Spleen (tissue), 11 donors: ENCODE measurements around the gene MOB2. TPM values are rescaled to one million over a fixed set of nuclear protein-coding genes. Genes with fewer than 3 reads are reported as not detected.

Experiments used
- DNase-seq: peaks from one replicate; pipeline ENCODE4 v3.0.0-alpha.2; 2020
- H3K27ac ChIP-seq, 8 donors: fragments of 200-600 bp; sonication (generic) in 7 of 8; 1 replicate in 4 of 8; 2 replicates in 4 of 8; pipeline versions ENCODE4 v1.5.0 to v1.8.0; 2016 to 2021; ENCODE audit warnings: inconsistent platforms in 4 of 8, mild to moderate bottlenecking in 4 of 8, moderate library complexity in 1 of 8
- H3K27me3 ChIP-seq, 7 donors: fragments of 200-600 bp; sonication (generic) in 6 of 7; replicated peaks in 1 of 7; 1 replicate in 4 of 7; 2 replicates in 3 of 7; pipeline versions ENCODE4 v1.5.0 to v1.8.0; 2016 to 2021; ENCODE audit warnings: inconsistent platforms in 3 of 7, mild to moderate bottlenecking in 1 of 7
- H3K36me3 ChIP-seq, 6 donors: fragments of 200-600 bp; sonication (generic) in 5 of 6; 1 replicate in 4 of 6; 2 replicates in 2 of 6; pipeline versions ENCODE4 v1.5.0 to v1.8.0; 2016 to 2021; ENCODE audit warnings: inconsistent platforms in 2 of 6
- H3K4me1 ChIP-seq, 6 donors: fragments of 200-600 bp; sonication (generic) in 5 of 6; 1 replicate in 3 of 6; 2 replicates in 3 of 6; pipeline versions ENCODE4 v1.5.0 to v1.8.0; 2016 to 2021; ENCODE audit warnings: inconsistent platforms in 3 of 6
- H3K4me3 ChIP-seq, 8 donors: fragments of 200-600 bp; sonication (generic) in 7 of 8; 1 replicate in 4 of 8; 2 replicates in 4 of 8; pipeline versions ENCODE4 v1.5.0 to v1.8.0; 2016 to 2021; ENCODE audit warnings: inconsistent platforms in 4 of 8, mild to moderate bottlenecking in 4 of 8, moderate library complexity in 2 of 8
- H3K9me3 ChIP-seq, 8 donors: fragments of 200-600 bp; sonication (generic) in 7 of 8; 1 replicate in 4 of 8; 2 replicates in 4 of 8; pipeline versions ENCODE4 v1.5.0 to v1.8.0; 2016 to 2021; ENCODE audit warnings: inconsistent platforms in 4 of 8
- POLR2A ChIP-seq, 3 donors: fragments of 450-650 bp; IDR thresholded peaks; one replicate each; pipeline ENCODE4 v1.5.1; 2017; ENCODE audit warnings: antibody characterized with exemption in 3 of 3, mild to moderate bottlenecking in 1 of 3
- POLR2AphosphoS5 ChIP-seq, 3 donors: sonication (generic); formaldehyde crosslinking; IDR thresholded peaks; one replicate each; pipeline ENCODE4 v1.5.1; 2017; ENCODE audit warnings: antibody characterized with exemption in 3 of 3
- WGBS, 5 donors: extraction: QIAGEN DNeasy Blood & Tissue Kit in 3 of 5; methylation state at CpG; one replicate each; pipeline versions ENCODE4 v1.1.5 to v1.1.7; 2013 to 2018; 5-methylcytosine and 5-hydroxymethylcytosine counted together
- intact Hi-C: fragments of 100-400 bp; cut with DNase I; formaldehyde crosslinking; loops from one replicate; pipeline ENCODE4 v1.15.0; 2023; ENCODE audit warnings: low total_unique reads
- polyA plus RNA-seq, 3 donors: library from polyadenylated mRNA; stranded (reverse); fragments of 200-250 nt; gene quantifications; one replicate each; pipeline ENCODE4 v1.2.1, GENCODE V29; 2013
- total RNA-seq, 7 donors: library from RNA; depleted of rRNA in 3 of 7; stranded (reverse); fragments of >200 nt in 3 of 7; fragmentation: NEBNext Ultra II Directional in 4 of 7; extraction: Animal tissue kit (Norgen Biotek cat#: 25700) in 4 of 7; gene quantifications; one replicate each; pipeline versions ENCODE4 v1.1.0 to v1.2.1, GENCODE V29; 2016 to 2021
- TF ChIP-seq, protein P1 (sequence below), 11 experiments: fragments of 200-600 bp in 7 of 11; fragments of 450-650 bp in 4 of 11; sonication (generic) in 4 of 11; IDR thresholded peaks in 8 of 11; conservative IDR thresholded peaks in 3 of 11; 1 replicate in 7 of 11; 2 replicates in 4 of 11; pipeline versions ENCODE4 v1.4.0 to v1.8.0; 2016 to 2021; ENCODE audit warnings: antibody characterized with exemption in 11 of 11, inconsistent platforms in 4 of 11, mild to moderate bottlenecking in 1 of 11
- donor health status: healthy with polysubstance abuse.
- donor health status: DM: no; HTN: no; CAD: no; lungs with moderate emphysema.
- donor health status: DM: no; HTN: no; CAD: no.
- donor health status: Bipolar disorder and iron deficiency.
- donor health status: healthy.
- donor health status: DM: no; HTN: no; CAD: no.
- donor health status: DM: yes; HTN: yes; CAD: no.

The MOB2 gene
- total and polyA plus RNA-seq, 10 donors = 28.1 to 51.5 (median 41.5) TPM

DNA sequence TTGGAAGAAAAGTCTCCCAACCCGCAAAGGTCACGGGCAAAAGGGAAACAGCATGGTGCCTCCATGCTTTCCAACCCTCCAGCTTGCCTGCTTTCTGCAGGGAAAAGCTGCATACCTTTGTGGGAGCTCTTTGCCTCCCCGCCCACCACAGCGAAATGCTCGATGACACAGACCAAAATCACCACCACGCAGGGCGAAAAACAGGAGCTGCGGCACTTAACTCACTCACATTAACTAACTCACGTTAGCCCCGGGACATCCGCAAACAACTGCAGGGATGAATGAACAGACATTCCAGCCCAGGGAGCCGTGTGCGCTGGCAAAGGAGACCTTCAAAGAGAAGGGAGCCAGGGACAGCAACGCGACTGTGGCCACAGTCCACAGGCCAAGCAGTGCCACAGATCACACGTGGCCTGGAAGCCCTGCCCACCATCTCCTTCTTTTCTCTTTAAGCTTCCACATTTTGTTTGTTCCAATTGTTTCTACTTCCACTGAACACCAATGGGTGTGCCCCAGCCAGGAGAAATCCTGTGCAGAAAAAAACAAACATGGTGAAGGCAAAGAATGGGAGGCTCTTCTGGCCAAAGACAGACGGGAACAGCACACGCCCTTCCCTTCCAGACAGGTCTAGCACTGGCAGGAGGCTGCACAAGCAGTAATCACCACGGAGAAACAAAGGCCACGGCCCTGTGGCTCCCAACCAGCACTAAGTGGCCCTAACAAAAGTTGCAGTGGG lies 46.2 kb upstream of the MOB2 start:
- no peak overlapping the region for H3K4me3 ChIP-seq
- DNase-seq = no peak
- H3K27ac ChIP-seq = peak overlapping the region in 4 of 8 donors; percentile 8 to 56 (median 24)
- intact Hi-C loops = no loop called here
- H3K4me1 ChIP-seq = peaks cover 13 to 97% (median 75%) of the 10 kb centered on the region in 6 donors
- TF ChIP-seq POLR2A (IDR thresholded peaks at IDR 0.05) = no peak
- TF ChIP-seq, protein P1, sequence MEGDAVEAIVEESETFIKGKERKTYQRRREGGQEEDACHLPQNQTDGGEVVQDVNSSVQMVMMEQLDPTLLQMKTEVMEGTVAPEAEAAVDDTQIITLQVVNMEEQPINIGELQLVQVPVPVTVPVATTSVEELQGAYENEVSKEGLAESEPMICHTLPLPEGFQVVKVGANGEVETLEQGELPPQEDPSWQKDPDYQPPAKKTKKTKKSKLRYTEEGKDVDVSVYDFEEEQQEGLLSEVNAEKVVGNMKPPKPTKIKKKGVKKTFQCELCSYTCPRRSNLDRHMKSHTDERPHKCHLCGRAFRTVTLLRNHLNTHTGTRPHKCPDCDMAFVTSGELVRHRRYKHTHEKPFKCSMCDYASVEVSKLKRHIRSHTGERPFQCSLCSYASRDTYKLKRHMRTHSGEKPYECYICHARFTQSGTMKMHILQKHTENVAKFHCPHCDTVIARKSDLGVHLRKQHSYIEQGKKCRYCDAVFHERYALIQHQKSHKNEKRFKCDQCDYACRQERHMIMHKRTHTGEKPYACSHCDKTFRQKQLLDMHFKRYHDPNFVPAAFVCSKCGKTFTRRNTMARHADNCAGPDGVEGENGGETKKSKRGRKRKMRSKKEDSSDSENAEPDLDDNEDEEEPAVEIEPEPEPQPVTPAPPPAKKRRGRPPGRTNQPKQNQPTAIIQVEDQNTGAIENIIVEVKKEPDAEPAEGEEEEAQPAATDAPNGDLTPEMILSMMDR (IDR thresholded peaks at IDR 0.05 in 8 of 11, conservative IDR thresholded peaks at IDR 0.05 in 3 of 11) = no peak
- TF ChIP-seq POLR2AphosphoS5 (IDR thresholded peaks at IDR 0.05) = peak in 2 of 3 donors; percentile 3 to 15
- peaks cover 0 to under 1% (median 0%) of the 10 kb centered on the region in 7 donors for H3K27me3 ChIP-seq
- H3K36me3 ChIP-seq = peaks cover 0 to 63% (median 15%) of the 10 kb centered on the region in 6 donors
- no peaks in the 10 kb centered on the region for H3K9me3 ChIP-seq
- WGBS, 5 donors = 76 to 86% (median 79%) methylated on average over 20 of the region's 20 CpGs

DNA sequence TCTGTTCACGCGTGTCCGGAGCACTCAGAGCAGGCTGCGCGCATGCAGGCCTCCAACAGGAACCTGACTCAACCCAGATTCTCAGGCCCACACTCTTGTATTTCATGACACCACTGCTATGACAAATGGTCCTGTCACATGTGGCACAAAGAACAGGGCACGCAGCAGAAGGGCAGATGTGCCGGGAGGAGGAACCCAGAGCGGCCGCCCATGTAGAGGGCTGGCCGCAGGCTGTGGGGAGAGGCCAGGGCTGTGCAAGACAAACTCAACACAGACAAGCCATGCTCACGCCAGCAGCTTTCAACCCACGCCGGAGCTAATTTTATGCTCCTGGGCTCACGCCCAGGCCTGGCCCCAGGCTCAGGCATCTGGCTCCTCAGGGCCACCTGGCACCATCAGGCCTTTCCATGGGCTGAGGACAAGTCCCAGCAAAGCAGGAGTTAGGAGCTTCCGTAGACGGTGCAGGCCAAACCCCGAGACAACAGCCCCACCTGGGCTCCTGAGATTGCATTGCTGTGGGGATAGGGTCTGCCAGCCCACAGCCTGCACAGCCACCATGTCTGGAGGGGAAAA lies 45.5 kb upstream of the MOB2 start:
- TF ChIP-seq, protein P1 (IDR thresholded peaks at IDR 0.05 in 8 of 11, conservative IDR thresholded peaks at IDR 0.05 in 3 of 11) = no peak
- TF ChIP-seq POLR2A (IDR thresholded peaks at IDR 0.05) (no peak), POLR2AphosphoS5 (IDR thresholded peaks at IDR 0.05) (no peak)
- H3K4me3 ChIP-seq = no peak overlapping the region
- 80 to 96% (median 93%) methylated on average over 9 to 17 of the region's 17 CpGs for WGBS, 5 donors
- no peaks in the 10 kb centered on the region for H3K27me3 ChIP-seq
- peaks cover 13 to 98% (median 72%) of the 10 kb centered on the region in 6 donors for H3K4me1 ChIP-seq
- intact Hi-C loops = no loop called here
- no peak for DNase-seq
- peaks cover 0 to 63% (median 15%) of the 10 kb centered on the region in 6 donors for H3K36me3 ChIP-seq
- H3K9me3 ChIP-seq = no peaks in the 10 kb centered on the region
- peak overlapping the region in 1 of 8 donors; percentile 5 for H3K27ac ChIP-seq

DNA sequence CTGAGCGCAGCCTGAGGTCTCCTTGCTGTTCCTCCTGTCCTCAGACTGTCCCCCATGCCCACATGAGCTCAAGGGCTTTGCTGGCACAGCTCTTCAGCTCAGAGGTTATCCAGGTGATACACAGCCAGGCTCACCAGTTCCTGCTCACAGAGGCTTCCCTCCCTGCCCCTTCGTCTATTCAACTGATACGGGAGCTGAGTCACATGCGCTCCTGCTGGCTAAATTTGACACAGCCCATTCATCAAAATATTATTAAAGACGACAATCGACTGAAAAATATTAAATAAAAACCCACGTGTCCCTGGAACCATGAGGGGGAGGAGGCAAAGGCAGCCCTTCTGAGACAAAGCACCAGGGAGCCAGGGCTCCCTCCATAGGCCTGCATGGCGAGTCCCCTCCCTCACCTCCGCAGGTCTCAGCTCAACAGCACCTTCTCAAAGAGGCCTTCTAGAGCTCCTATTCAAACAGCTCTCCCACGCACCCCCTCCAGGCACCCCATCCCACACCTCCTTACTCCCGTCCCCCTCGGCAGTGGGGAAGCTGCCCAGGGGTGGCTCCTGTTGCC lies 45.0 kb upstream of the MOB2 start:
- intact Hi-C loops = no loop called here
- no peak overlapping the region for H3K27ac ChIP-seq

More for the DNA sequence above, 45.0 kb upstream of the MOB2 start:
- peaks cover 0 to 60% (median 15%) of the 10 kb centered on the region in 6 donors for H3K36me3 ChIP-seq
- no peaks in the 10 kb centered on the region for H3K9me3 ChIP-seq
- TF ChIP-seq, protein P1 (IDR thresholded peaks at IDR 0.05 in 8 of 11, conservative IDR thresholded peaks at IDR 0.05 in 3 of 11) = no peak
- TF ChIP-seq POLR2A (IDR thresholded peaks at IDR 0.05) (no peak), POLR2AphosphoS5 (IDR thresholded peaks at IDR 0.05) (no peak)
- H3K4me1 ChIP-seq = peaks cover 8 to 98% (median 68%) of the 10 kb centered on the region in 6 donors
- 74 to 90% (median 88%) methylated on average over 12 of the region's 12 CpGs for WGBS, 5 donors
- H3K27me3 ChIP-seq = no peaks in the 10 kb centered on the region
- no peak for DNase-seq
- no peak overlapping the region for H3K4me3 ChIP-seq
